HepG2 (cell line): ENCODE measurements around the gene JAG1. TPM values are rescaled to one million over a fixed set of nuclear protein-coding genes. Genes with fewer than 3 reads are reported as not detected.
A peak's percentile ranks its signal among the peaks of the same experiment; 100 is the strongest.

Source experiments
- CHCHD3 ChIP-seq: sonication (generic); formaldehyde crosslinking; IDR thresholded peaks from 2 replicates; pipeline ENCODE4 v1.8.0; 2022; ENCODE audit warnings: mild to moderate bottlenecking, missing genetic modification reagents, moderate library complexity
- E2F5 ChIP-seq: sonication (generic); formaldehyde crosslinking; conservative IDR thresholded peaks from 2 replicates; pipeline ENCODE4 v1.4.0; 2020; ENCODE audit warnings: missing genetic modification reagents
- ELF4 ChIP-seq: sonication (generic); formaldehyde crosslinking; IDR thresholded peaks from 2 replicates; pipeline ENCODE4 v1.5.0; 2020; ENCODE audit warnings: missing genetic modification reagents, mild to moderate bottlenecking, moderate library complexity, borderline replicate concordance
- HIC2 ChIP-seq: sonication (generic); formaldehyde crosslinking; IDR thresholded peaks from 2 replicates; pipeline ENCODE4 v1.9.0; 2022; ENCODE audit warnings: low read depth, missing genetic modification reagents
- NR0B2 ChIP-seq: sonication (generic); formaldehyde crosslinking; IDR thresholded peaks from 2 replicates; pipeline ENCODE4 v1.4.0; 2020; ENCODE audit warnings: mild to moderate bottlenecking, missing genetic modification reagents
- PCBP2 ChIP-seq: fragments of 200-400 bp; formaldehyde crosslinking; optimal IDR thresholded peaks from 2 replicates; pipeline ENCODE3; 2018; ENCODE audit warnings: low read length, low read depth; ENCODE audit not compliant: poor library complexity, severe bottlenecking
- PHF5A ChIP-seq: IDR thresholded peaks from one replicate; pipeline ENCODE4 v1.6.1; 2018; ENCODE audit warnings: low read depth, missing genetic modification reagents; ENCODE audit not compliant: unreplicated experiment
- RBM39 ChIP-seq: fragments of 200-400 bp; formaldehyde crosslinking; IDR thresholded peaks from one replicate; pipeline ENCODE4 v1.6.1; 2018; ENCODE audit warnings: antibody characterized with exemption, mild to moderate bottlenecking, low read depth, low read length; ENCODE audit not compliant: poor library complexity, severe bottlenecking
- REXO4 ChIP-seq: sonication (generic); formaldehyde crosslinking; IDR thresholded peaks from 2 replicates; pipeline ENCODE4 v1.8.0; 2022; ENCODE audit warnings: missing genetic modification reagents, mild to moderate bottlenecking, borderline replicate concordance
- SP140L ChIP-seq: sonication (generic); formaldehyde crosslinking; IDR thresholded peaks from 2 replicates; pipeline ENCODE4 v1.4.0; 2020; ENCODE audit warnings: missing genetic modification reagents, borderline replicate concordance
- SPEN ChIP-seq: sonication (generic); formaldehyde crosslinking; IDR thresholded peaks from 2 replicates; pipeline ENCODE4 v1.5.1; 2020; ENCODE audit warnings: low read depth, mild to moderate bottlenecking, missing genetic modification reagents
- TBL1XR1 ChIP-seq: fragments of 150-350 bp; IDR thresholded peaks from 2 replicates; pipeline ENCODE4 v1.6.1; 2014; ENCODE audit warnings: borderline replicate concordance, low read length; ENCODE audit not compliant: partially characterized antibody
- TEAD3 ChIP-seq: optimal IDR thresholded peaks from 2 replicates; pipeline ENCODE3; 2016; ENCODE audit warnings: borderline replicate concordance
- UBTF ChIP-seq: sonication (generic); formaldehyde crosslinking; IDR thresholded peaks from 2 replicates; pipeline ENCODE4 v1.4.0; 2020; ENCODE audit warnings: mild to moderate bottlenecking, missing genetic modification reagents
- ZNF382 ChIP-seq: sonication (generic); formaldehyde crosslinking; IDR thresholded peaks from 2 replicates; pipeline ENCODE4 v1.5.0; 2020; ENCODE audit warnings: missing genetic modification reagents, mild to moderate bottlenecking, borderline replicate concordance
- ZNF510 ChIP-seq: sonication (generic); formaldehyde crosslinking; IDR thresholded peaks from 2 replicates; pipeline ENCODE4 v1.4.0; 2020; ENCODE audit warnings: low read depth, mild to moderate bottlenecking, missing genetic modification reagents
- ZNF720 ChIP-seq: sonication (generic); formaldehyde crosslinking; IDR thresholded peaks from 2 replicates; pipeline ENCODE4 v1.4.0; 2020; ENCODE audit warnings: missing genetic modification reagents
- ZNF737 ChIP-seq: sonication (generic); formaldehyde crosslinking; IDR thresholded peaks from 2 replicates; pipeline ENCODE4 v1.5.0; 2020; ENCODE audit warnings: missing genetic modification reagents, mild to moderate bottlenecking, borderline replicate concordance
- ZNF761 ChIP-seq: sonication (generic); formaldehyde crosslinking; conservative IDR thresholded peaks from 2 replicates; pipeline ENCODE4 v1.4.0; 2020; ENCODE audit warnings: mild to moderate bottlenecking, missing genetic modification reagents
- ZNF777 ChIP-seq: sonication (generic); formaldehyde crosslinking; IDR thresholded peaks from 2 replicates; pipeline ENCODE4 v1.4.0; 2020; ENCODE audit warnings: missing genetic modification reagents
- ZNF788 ChIP-seq: sonication (generic); formaldehyde crosslinking; IDR thresholded peaks from 2 replicates; pipeline ENCODE4 v1.5.0; 2020; ENCODE audit warnings: mild to moderate bottlenecking, missing genetic modification reagents, borderline replicate concordance
- polyA plus RNA-seq, 8 experiments: library from polyadenylated mRNA; depleted of rRNA in 3 of 8; stranded (reverse) in 7 of 8; unstranded in 1 of 8; fragments of >200 nt; fragmentation: Illumina TruSeq in 4 of 8; extraction: Trizol in 4 of 8; gene quantifications; 2 replicates each; pipeline versions ENCODE4 v1.2.1 to v1.2.3, GENCODE V29; 2011 to 2016; ENCODE audit warnings: low read depth in 4 of 8, missing spikeins in 1 of 8, mixed read lengths in 1 of 8; ENCODE audit not compliant: insufficient read depth in 1 of 8
- total RNA-seq, 5 experiments: library from RNA; depleted of rRNA; stranded (reverse); fragments of >200 nt; fragmentation: Illumina TruSeq; extraction: Trizol; gene quantifications; 2 replicates each; pipeline ENCODE4 v1.2.3, GENCODE V29; 2016; ENCODE audit warnings: low read depth in 1 of 5

JAG1 gene
- total and polyA plus RNA-seq, 2 of the 13 experiments (the other 11 are each of a cell fraction or from before 2014, with no cell fraction given) = 47.1 to 56.3 TPM

GRCh38 chr20:10673842-10674683 lies at the start of gene JAG1 (continued):
- peak; percentile 96 for TF ChIP-seq UBTF
- TF ChIP-seq CHCHD3 (CRISPR knock-in tag) = peak; percentile 25
- TF ChIP-seq ZNF777 (CRISPR knock-in tag) = peak; percentile 100
- peak; percentile 68 for TF ChIP-seq SPEN
- TF ChIP-seq E2F5 (CRISPR knock-in tag) = peak; percentile 68
- TF ChIP-seq ZNF761 (CRISPR knock-in tag) = peak; percentile 75; the same call in 1 of the 2 replicates
- peak; percentile 23; the same call in 1 of the 2 replicates for TF ChIP-seq ZNF510 (CRISPR knock-in tag)
- 0 out of 2 replicates have a peak, but pooled peaks have one; percentile 43 for TF ChIP-seq ZNF788 (CRISPR knock-in tag)
- TF ChIP-seq ZNF737 (CRISPR knock-in tag) = no peak
- TF ChIP-seq ELF4 (CRISPR knock-in tag) = 0 out of 2 replicates have a peak, but pooled peaks have one; percentile 31
- TF ChIP-seq SP140L (CRISPR knock-in tag) = peak; percentile 33; the same call in 1 of the 2 replicates
- TF ChIP-seq ZNF382 = no peak
- TF ChIP-seq HIC2 (CRISPR knock-in tag) = no peak
- TF ChIP-seq NR0B2 = peak; percentile 95
- peak; percentile 25 for TF ChIP-seq TEAD3
- TF ChIP-seq TBL1XR1 = peak; percentile 75
- TF ChIP-seq RBM39 = no peak
- no peak for TF ChIP-seq ZNF720 (CRISPR knock-in tag)
- TF ChIP-seq PHF5A (CRISPR knock-in tag) = no peak
- TF ChIP-seq REXO4 = no peak
- peak; percentile 83 for TF ChIP-seq PCBP2
